22Rv1 (cell line): ENCODE measurements around the gene TCERG1L.

Source experiments
- CTCF ChIP-seq: fragments of 450-650 bp; IDR thresholded peaks from 2 replicates; pipeline ENCODE4 v1.5.1; 2017; ENCODE audit warnings: mild to moderate bottlenecking
- ZFX ChIP-seq: fragments of 450-650 bp; IDR thresholded peaks from 2 replicates; pipeline ENCODE4 v1.6.1; 2017; ENCODE audit warnings: antibody characterized with exemption, borderline replicate concordance

- TF ChIP-seq CTCF (no peak), ZFX (no peak)
These were observed 38.5 kb downstream of the TCERG1L start for GRCh38 chr10:131272897-131273451.
